Activated CD4-positive, alpha-beta T cell treated with anti-CD3 and anti-CD28 coated beads, Interleukin-2, amount 50 U/mL, for 4 hours (primary cell): ENCODE measurements around the gene RHBDD2.
"Not testable (repeated sequence)": the region's sequence is repeated elsewhere in the genome, so short reads cannot be mapped to it uniquely, and the experiment has no call there.

Experiments used
- DNase-seq, 2 experiments: peaks; one replicate each; pipeline ENCODE4 v3.0.0-alpha.2; 2020

Gene RHBDD2

DNA sequence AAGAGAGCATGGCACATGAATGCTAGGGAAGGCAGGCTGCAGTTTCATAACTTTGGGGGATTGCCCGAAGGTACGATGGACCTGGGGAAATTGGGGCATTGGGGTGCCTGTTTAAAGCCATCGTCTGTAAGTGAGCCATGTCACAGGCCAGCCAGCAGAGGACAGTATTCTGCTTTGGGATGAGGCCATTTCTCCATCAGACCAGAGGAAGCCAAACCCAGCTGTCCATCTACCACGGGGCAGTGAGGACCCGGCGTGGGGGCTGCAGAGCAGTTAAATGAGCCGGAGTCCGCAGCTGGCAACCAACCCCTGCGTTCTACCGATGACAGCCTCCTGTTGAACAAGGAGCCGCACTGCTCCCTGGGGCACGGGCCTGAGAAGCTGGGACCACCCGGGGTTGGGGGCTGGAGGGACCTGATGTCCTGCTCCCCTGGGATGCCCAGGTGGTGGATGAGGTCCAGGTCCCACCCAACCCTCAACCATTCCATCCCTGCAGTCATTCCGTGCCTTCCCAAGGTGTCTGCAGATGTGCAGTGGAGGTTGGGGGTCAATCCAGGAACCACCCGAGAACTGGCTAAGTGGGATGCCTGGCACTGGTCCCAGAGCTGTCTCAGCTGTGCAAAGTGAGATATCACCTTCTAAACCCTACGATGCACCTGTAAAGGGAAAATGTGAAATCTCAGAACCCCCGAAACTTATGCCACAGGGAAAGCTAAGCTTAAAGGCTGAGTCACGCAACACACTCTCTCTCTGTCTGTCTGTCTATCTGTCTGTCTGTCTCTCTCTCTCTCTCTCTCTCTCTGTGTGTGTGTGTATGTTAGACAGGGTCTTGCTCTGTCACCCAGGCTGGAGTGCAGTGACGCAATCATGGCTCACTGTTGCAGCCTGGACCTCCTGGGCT is 12.1 kb upstream of the RHBDD2 start:
- DNase-seq, result peak; percentile 31 to 35

DNA sequence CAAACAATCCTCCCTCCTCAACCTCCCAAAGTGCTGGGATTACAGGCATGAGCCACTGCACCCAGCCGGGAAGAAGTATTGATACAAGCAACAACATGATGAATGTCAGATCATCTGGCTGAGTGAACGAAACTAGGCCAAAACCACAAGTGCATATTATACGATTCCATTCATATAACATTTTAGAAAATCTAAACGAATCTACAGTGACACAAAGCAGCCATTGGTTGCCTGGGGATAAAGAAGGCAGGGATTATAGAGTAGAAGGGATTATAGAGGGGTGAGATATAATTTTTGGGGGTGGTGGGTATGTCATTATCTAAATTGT is 11.5 kb upstream of the RHBDD2 start:
- DNase-seq, result no peak

DNA sequence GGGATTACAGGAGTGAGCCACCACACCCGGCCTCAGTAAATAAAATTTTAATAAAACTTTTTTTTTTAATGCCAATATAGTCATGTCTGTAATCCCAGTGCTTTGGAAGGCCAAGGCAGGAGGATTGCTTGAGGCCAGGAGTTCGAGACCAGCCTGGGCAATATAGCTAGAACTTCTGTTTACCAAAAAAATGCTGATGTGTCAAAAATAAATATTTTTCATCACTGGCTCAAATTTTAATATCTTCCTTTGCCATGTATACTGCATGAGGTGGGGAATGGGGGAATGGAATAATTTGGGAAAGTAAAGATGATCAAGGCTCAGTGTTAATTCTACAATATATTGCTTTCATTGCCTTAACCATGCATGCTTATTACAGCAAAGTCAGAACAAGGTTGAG is 10.7 kb upstream of the RHBDD2 start:
- DNase-seq, result no peak

DNA sequence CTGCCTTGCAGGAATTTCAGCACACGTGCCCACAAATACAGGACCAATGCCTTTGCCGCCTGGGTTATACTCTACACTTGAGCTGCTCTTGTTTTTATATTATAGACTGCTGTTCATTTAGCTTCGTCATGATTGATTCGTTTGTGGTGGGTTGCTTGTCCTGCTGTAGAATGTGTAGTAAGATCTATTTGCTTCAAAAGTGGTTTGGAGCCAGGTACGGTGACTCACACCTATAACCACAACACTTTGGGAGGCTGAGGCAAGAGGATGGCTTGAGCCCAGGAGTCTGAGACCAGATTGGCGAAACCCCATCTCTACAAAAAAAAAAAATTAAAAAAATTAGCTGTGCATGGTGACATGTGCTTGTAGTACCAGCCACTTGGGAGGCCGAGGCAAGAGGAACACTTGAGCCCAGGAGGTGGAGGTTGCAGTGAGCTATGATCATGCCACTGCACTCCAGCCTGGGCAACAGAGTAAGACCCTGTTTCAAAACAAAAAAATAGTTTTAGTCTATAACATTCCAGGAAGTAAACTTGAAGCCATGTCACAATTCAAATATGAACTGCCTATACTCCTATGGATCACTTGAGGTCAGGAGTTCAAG is 9.0 kb upstream of the RHBDD2 start:
- DNase-seq, result no peak

DNA sequence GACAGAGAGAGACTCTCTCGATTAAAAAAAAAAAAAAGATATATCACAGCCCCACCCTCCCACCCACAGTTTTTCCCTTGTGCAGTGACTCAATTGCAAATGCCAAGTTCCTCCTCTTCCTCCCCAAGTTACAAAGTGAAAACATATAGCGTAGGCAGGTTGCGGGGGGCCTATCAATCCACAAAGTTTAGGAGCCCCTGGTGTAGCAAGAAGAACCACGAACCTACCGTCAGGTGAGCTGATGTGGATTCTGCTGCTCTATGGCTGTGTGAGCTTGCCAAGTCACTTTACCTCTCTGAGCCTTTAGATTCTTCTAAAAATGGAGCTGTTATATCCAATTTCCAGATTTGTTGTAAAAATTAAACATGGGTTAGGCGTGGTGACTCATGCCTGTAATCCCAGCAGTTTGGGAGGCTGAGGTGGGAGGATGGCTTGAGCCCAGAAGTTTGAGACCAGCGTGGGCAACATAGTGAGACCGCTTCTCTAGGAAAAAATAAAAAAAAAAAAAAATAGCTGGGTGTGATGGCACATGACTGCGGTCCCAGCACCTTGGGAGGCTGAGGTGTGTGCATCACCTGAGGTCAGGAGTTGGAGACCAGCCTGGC is 8.2 kb upstream of the RHBDD2 start:
- DNase-seq, result no peak

DNA sequence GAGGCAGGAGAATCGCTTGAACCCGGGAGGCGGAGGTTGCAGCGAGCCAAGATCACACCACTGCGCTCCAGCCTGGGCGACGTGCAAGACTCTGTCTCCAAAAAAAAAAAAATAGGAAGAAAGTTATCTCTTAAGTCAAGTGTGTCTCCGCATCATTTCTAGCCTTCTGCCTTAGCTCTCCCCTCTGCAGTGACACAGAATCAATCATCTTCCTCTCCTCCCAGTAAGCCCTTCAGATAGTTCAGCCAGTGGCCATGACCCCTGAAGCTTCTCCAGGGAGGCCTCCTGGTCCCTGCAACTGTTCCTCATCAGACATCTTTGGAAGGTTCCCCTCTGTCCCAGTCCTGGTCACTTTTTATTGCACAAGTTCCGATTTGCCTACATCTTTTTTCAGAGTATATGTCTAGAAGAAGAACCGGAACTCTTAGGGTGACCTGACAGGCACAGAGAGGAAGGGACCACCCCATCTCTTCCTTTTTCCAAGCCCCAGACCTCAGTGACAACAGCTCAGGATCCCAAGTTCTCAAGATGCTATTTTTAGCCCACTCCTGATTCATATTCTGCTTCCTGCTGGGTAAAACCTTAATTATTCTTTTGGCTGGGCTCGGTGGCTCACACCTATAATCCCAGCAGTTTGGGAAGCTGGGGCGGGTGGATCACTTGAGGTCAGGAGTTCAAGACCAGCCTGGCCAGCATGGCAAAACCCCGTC is 6.6 kb upstream of the RHBDD2 start:
- DNase-seq, result no peak

DNA sequence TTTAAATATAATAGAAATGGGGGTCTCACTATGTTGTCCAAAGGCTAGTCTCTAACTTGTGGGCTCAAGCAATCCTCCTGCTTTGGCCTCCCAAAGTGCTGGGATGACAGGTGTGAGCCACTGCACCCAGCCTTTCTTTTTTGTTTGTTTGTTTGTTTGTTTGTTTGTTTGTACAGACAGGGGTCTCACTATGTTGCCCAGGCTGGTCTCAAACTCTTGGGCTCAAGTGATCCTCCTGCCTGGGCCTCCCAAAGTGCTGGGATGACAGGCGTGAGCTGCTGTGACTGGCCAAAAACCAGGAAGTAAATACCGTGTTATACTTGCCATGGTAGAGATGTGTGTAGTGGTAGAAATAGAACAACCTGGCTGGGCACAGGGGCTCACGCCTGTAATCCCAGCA is 4.7 kb upstream of the RHBDD2 start:
- not testable (repeated sequence) for DNase-seq

DNA sequence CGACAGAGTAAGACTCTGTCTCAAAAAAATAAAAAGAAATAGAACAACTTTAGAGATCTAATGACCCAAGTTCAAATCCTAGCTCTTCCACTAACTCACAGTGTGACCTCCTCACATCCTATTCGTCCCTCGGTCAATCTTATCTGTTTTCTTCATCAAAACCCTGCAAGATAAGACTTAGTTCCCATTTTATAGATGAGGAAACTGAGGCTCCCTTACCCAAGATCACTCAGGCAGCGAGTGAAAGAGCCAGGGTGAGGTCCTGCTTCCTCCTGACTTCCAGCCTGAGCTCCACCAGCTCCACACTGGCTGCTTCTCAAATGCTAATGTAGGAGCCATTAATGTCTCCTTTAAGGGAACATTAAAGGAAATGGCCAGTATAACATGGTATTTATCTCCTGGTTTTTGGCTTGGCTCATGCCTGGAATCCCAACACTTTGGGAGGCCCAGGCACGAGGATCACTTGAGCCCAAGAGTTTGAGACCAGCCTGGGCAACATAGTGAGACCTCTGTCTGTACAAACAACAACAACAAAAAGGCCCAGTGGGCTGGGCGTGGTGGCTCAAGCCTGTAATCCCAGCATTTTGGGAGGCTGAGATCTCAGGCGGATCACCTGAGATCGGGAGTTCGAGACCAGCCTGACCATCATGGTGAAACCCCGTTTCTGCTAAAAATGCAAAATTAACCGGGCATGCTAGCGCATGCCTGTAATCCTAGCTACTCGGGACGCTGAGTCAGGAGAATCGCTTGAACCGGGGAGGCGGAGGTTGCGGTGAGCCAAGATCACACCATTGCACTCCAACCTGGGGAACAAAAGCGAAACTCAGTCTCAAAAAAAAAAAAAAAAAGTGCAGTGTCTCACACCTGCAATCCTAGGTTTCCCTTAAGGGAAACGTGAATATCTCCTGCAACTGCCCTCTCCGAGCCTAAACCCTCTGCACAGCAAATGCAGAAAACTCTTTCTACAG is 3.4 kb upstream of the RHBDD2 start:
- DNase-seq, result no peak

DNA sequence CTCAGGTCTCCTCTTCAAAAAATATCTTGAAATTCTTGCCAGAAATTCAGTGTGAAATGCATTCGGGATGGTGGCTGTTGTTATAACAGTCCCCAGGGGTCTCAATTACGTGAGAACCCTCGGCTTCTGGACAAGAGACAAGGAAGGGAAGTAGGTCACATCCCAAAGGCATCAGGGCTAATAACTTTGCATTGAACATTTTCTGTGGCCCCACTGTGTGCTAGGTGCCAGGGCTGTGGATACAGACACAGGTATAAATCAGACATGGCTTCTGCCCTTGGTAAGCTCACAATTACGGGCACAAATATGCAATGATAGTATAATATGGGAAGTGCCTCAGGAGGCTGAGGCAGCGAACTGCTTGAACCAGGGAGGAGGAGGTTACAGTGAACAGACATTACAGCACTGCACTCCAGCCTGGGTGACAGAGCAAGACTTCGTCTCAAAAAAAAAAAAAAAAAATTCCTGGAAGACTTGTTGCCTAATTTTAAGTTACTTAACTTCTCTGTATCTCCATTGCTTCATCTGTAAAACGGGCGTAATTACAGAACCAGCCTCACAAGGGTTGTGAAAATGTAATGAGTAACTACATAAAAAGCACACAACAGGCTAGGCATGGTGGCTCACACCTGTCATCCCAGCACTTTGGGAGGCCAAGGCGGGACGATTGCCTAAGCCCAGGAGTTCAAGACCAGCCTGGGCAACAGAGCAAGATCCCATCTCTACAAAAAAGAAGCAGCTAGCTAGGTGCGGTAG is 2.5 kb upstream of the RHBDD2 start:
- no peak for DNase-seq

DNA sequence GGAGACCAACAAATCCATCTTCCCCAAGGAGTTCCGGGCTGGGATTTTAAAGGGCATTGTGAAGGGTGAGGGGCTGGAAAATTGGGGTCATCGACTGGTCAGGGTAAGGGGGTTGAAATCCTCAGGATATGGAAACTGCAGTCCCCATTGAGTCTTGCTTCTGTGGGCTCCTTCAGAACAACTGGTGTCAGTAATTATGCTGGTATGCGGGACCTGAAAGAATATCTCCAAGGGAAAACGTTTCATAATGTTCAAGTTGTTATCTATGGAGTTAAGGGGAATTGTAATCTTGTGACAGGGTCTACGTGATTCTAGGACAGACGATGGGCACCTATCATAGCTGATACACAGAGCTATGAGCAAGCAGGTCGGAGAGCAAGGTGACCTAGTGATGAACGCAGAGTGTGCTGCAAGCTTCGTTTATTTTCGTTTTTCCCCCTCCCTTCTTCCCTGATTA is 494 bp upstream of the RHBDD2 start:
- no peak for DNase-seq

DNA sequence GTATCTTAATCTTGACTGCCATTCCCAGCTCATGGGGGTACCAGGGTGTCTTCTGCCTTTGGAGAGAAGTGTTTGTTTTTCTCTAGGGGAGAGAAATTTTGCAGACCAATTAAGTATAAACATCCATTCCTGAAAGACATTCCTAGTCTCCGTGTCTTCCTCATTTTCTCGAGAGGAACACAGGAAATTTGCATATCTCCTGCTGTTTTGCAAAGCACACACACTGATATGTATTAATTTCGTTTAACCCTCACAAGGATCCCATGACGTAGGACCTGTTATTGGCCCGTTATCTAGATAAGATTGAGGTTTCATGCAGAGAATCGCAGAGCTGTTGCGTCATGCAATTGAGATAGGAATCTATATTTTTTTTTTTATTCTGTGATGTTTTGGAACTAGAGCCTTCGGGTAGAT is 944 bp downstream of the RHBDD2 start:
- peak in 1 of 2 experiments; percentile 24 for DNase-seq

DNA sequence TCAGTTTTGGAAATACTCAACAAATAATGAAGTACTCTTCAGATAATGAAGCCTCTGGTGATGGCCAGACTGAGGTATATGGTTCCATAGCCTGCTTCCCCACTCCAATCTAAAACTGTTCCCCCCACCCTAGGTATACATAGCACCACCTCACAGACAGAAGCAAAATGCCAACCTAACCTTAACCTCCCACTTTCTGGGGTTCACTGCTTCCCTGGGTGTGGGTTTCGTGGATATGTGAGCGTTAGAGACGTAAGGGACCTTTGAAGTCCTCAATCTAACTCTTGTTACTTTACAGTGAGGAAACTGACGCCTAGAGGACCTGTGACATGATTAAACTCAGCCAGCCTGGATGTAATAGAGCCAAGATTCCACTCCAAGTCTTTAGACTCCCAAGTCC is 1.4 kb downstream of the RHBDD2 start:
- DNase-seq, result no peak

DNA sequence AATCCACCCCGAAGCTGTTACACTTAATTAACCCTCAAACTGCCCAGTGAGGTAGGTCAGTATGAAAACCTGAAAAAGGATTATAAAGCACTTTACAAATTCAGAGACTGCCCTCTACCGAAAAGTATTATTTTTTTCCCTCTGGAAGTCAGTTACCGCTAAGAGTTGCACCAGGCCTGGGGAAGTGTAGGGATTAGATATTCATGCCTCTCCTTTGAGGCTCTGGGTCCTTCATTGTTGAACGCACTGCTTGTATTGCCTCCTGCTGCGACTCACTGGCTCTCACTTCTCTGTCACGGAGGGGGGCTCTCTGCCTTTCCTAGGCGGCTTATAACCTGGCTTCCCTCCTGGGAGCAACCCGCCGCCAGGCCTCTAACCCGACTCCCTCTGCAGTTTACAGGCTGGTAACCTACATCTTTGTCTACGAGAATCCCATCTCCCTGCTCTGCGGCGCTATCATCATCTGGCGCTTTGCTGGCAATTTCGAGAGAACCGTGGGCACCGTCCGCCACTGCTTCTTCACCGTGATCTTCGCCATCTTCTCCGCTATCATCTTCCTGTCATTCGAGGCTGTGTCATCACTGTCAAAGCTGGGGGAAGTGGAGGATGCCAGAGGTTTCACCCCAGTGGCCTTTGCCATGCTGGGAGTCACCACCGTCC is 2.7 kb downstream of the RHBDD2 start:
- DNase-seq, result no peak

DNA sequence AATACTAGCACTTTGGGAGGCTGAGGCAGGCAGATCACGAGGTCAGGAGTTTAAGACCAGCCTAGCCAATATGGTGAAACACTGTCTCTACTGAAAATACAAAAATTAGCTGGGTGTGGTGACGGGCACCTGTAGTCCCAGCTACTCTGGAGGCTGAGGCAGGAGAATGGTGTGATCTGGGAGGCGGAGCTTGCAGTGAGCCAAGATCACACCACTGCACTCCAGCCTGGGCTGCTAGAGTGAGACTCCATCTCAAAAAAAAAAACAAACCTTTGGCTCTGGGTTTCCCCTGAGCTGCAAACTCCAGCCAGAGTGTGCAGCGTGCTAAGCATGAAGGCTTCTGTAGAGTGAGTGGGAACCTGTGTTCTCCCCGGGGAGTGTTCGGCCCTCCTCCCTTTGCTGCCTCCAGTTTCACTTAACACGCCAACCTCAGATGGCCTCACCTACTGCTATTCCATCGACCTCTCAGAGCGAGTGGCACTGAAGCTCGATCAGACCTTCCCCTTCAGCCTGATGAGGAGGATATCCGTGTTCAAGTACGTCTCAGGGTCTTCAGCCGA is 4.5 kb downstream of the RHBDD2 start:
- DNase-seq, result not testable (repeated sequence)

DNA sequence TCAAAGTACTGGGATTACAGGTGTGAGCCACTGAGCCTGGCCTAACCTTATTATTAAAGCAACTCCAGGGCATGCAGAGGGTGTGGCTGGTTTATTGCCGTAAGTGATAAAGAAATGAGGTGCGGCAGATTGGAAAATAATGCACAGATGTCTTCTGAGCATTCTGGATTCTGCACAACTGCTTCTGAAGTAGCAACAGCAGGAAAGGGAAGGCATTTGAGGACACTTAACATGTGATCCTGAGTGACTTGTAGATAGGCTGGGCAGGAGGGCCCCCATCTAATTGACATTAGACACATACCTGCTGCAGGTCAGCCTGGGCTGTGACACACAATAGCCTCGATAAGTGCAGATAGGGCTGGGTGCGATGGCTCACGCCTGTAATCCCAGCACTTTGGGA is 5.6 kb downstream of the RHBDD2 start:
- no peak for DNase-seq

DNA sequence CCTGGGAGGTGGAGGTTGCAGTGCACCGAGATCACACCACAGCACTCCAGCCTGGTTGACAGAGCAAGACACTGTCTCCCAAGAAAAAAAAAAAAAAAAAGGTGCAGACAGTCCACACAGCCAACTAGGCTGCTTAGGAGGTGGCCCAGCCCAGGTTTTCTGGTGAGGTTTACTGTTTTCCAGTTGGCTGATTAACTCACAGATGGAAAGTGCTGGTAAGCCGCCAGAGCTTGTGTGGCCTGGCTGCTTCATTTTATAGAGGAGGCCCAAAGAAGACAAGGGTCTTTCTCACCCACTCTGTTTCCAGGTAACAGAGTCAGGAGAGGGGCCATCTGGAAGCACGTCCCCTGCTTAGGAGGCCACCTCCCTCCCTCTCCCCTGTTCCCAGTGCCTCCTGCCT is 6.2 kb downstream of the RHBDD2 start:
- no peak for DNase-seq

DNA sequence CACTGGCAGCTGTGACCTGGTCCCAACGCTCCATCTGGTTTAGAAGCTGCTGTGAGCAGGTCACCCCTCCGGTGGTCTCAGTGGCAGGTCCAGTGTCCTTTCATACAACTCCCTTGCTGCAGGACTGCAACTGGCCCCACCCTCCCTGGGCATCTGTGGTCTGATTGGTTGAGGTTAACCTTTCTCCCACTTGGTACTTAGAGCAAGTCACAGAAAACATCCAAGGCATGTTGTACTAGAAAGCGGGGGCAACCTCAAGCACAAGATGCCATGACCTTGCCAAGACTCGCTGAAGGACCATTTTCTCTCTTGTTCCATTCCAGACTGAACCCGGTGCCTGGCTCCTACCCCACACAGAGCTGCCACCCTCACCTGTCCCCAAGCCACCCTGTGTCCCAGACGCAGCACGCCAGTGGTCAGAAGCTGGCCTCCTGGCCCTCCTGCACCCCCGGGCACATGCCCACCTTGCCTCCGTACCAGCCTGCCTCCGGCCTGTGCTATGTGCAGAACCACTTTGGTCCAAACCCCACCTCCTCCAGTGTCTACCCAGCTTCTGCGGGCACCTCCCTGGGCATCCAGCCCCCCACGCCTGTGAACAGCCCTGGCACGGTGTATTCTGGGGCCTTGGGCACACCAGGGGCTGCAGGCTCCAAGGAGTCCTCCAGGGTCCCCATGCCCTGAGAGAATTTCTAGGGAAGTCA is 9.0 kb downstream of the RHBDD2 start:
- DNase-seq, result no peak

DNA sequence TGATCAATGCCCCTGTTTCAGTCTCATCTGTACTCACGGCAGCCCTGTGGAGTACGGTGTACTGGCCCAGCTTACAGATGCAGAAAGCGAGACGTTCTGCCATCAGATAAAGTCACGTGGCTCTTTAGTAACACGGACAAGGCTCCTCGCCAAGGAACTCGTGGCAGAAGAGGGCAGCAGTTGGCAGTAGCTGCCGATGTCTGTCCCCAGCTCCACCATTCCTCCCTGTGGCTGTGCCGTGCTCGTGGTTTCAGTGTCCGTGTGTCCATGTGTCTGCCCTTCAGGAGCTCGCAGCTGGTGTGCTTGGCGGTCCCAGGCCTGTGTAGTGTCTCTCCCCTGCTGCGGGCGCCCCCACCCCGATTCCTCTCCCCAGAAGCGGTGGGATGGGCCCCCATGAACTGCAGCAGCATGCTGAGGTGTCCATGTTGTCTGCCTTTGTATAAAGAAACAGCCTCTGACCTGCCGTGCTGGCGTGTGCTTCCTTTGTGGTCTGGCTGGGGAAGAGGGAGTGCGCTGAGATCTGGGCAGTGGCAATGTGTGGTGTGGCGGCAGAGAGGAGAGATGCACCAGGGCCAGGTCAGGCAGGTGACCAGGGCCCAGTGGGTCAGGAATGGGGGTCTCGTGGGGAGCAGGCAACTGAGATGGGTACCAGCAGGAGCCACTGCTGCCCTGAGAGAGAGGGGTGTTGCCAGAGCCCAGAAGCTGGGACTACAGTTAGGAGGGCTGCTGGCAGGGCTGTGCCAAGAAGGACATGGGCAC is 9.8 kb downstream of the RHBDD2 start:
- no peak for DNase-seq

DNA sequence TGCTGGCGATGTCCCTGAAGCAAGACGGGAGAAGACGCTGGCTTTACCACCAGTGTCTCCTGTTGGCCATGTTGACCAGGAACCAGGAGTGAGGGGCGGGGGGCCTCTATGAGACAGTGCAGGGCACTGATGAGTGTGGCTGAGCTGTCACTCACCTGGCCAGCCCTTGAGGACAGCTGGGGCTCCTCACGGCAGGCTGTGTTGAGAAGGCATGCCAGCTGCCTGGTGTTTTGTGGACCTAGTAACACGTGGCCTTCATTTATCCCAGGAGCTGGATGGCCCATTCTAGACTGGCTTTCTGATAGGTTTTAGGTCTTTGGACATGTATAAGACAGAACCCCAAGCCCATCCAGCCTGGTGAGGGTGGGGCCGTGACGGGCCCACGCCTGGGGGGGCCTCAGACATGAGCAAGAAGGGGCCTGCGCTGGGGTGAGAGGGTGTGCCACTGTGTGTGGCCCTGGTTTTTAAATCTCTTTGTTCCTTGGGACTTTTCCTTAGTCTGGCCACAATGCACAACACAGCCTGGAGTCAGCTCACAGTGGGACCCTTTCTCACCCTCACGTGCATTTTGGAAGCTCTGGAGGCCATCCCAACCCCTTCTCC is 10.5 kb downstream of the RHBDD2 start:
- DNase-seq, result no peak
